Hematopoietic multipotent progenitor cell (in vitro differentiated cells): ENCODE data around the gene UBTD2. TPM values are rescaled to one million over a fixed set of nuclear protein-coding genes. Genes with fewer than 3 reads are reported as not detected.
"Not testable (repeated sequence)": the region's sequence is repeated elsewhere in the genome, so short reads cannot be mapped to it uniquely, and the experiment has no call there.

Source experiments
- DNase-seq, 3 donors: peaks; one replicate each; pipeline ENCODE4 v3.0.0-alpha.2; 2011 to 2015; ENCODE audit warnings: low read depth in 2 of 3, low spot score in 2 of 3
- total RNA-seq: library from RNA; depleted of rRNA; stranded (reverse); fragments of >200 nt; gene quantifications from one replicate; pipeline ENCODE4 v1.2.3, GENCODE V29; 2012

The UBTD2 gene
- total RNA-seq, 1 donor: 8.1 TPM

- peak in 2 of 3 donors; percentile 68 to 84 for DNase-seq
Observed at GRCh38 chr5:172293054-172293744, 9.6 kb upstream of the UBTD2 start.

- DNase-seq: not testable (repeated sequence)
Observed at GRCh38 chr5:172291837-172292236, 8.3 kb upstream of the UBTD2 start.

- no peak for DNase-seq
Observed at GRCh38 chr5:172288465-172288864, 4.9 kb upstream of the UBTD2 start.

GRCh38 chr5:172287140-172287539 is 3.6 kb upstream of the UBTD2 start:
- not testable (repeated sequence) for DNase-seq

- no peak for DNase-seq
Observed at GRCh38 chr5:172285226-172286143, 1.9 kb upstream of the UBTD2 start.

- peak in 2 of 3 donors; percentile 42 to 43 for DNase-seq
Observed at GRCh38 chr5:172284611-172284980, 1.0 kb upstream of the UBTD2 start.

GRCh38 chr5:172283862-172284610 is 472 bp upstream of the UBTD2 start:
- peak in 2 of 3 donors; percentile 70 to 75 for DNase-seq

GRCh38 chr5:172282272-172283019 is 1.1 kb downstream of the UBTD2 start:
- DNase-seq: no peak

GRCh38 chr5:172281346-172281745 is 2.2 kb downstream of the UBTD2 start:
- no peak for DNase-seq

- no peak for DNase-seq
Observed at GRCh38 chr5:172280929-172281328, 2.6 kb downstream of the UBTD2 start.

- DNase-seq: no peak
Observed at GRCh38 chr5:172280317-172280716, 3.2 kb downstream of the UBTD2 start.

- no peak for DNase-seq
Observed at GRCh38 chr5:172278356-172278755, 5.2 kb downstream of the UBTD2 start.

- no peak for DNase-seq
Observed at GRCh38 chr5:172276214-172276613, 7.3 kb downstream of the UBTD2 start.

- DNase-seq: peak in 2 of 3 donors; percentile 26 to 43
Observed at GRCh38 chr5:172274951-172275753, 8.4 kb downstream of the UBTD2 start.

- no peak for DNase-seq
Observed at GRCh38 chr5:172267943-172268342, 15.6 kb downstream of the UBTD2 start.

GRCh38 chr5:172266676-172267092 is 16.9 kb downstream of the UBTD2 start:
- no peak for DNase-seq

- DNase-seq: no peak
Observed at GRCh38 chr5:172266071-172266675, 17.4 kb downstream of the UBTD2 start.

GRCh38 chr5:172264815-172265395 is 18.7 kb downstream of the UBTD2 start:
- no peak for DNase-seq

- no peak for DNase-seq
Observed at GRCh38 chr5:172255444-172255843, 28.1 kb downstream of the UBTD2 start.
